ENCODE data around the gene TXNDC8. TPM values are rescaled to one million over a fixed set of nuclear protein-coding genes. Genes with fewer than 3 reads are reported as not detected.
A peak's percentile ranks its signal among the peaks of the same experiment; 100 is the strongest.

Gene TXNDC8
- total RNA-seq, 1 donor = not detected

GRCh38 chr9:110257097-110257841 lies 80.4 kb downstream of the TXNDC8 start:
- no peak for TF ChIP-seq CTCF (IDR thresholded peaks at IDR 0.05; ENCODE audit: insufficient read depth, low read length)
- no peak for DNase-seq (ENCODE audit: low read depth)

GRCh38 chr9:110256380-110257096 lies 81.1 kb downstream of the TXNDC8 start, which contains the start of gene TXN:
TXN (minus strand) TSS chr9:110256507; CDS start chr9:110256435, 72 bp downstream.
- TF ChIP-seq CTCF (IDR thresholded peaks at IDR 0.05; ENCODE audit: insufficient read depth, low read length) = no peak
- H3K4me3 ChIP-seq (ENCODE audit: low read depth, low read length) = peak within 1 kb of the TSS; percentile 88
- peak; percentile 91 for DNase-seq (ENCODE audit: low read depth)

More at GRCh38 chr9:110257097-110257841, 80.4 kb downstream of the TXNDC8 start:
- H3K4me3 ChIP-seq (ENCODE audit: low read depth, low read length) = peak overlapping the region; percentile 88

- peak overlapping the region; percentile 88 for H3K4me3 ChIP-seq (ENCODE audit: low read depth, low read length)
- DNase-seq (ENCODE audit: low read depth) = no peak
- TF ChIP-seq CTCF (IDR thresholded peaks at IDR 0.05; ENCODE audit: insufficient read depth, low read length) = no peak
These were observed 81.9 kb downstream of the TXNDC8 start for GRCh38 chr9:110255463-110256379.

- no peak for TF ChIP-seq CTCF (IDR thresholded peaks at IDR 0.05; ENCODE audit: insufficient read depth, low read length)
- DNase-seq (ENCODE audit: low read depth) = peak; percentile 61
- H3K4me3 ChIP-seq (ENCODE audit: low read depth, low read length) = peak overlapping the region; percentile 88
These were observed 82.6 kb downstream of the TXNDC8 start for GRCh38 chr9:110255034-110255462.

- DNase-seq (ENCODE audit: low read depth) = no peak
- peak overlapping the region; percentile 88 for H3K4me3 ChIP-seq (ENCODE audit: low read depth, low read length)
- no peak for TF ChIP-seq CTCF (IDR thresholded peaks at IDR 0.05; ENCODE audit: insufficient read depth, low read length)
These were observed 83.2 kb downstream of the TXNDC8 start for GRCh38 chr9:110254500-110254899.

Small RNA genes lying within 50 kb of the gene (small RNA-seq; reads per million reads assigned to genes)
- not detected for gene RNU6-1039P

Other genes starting within 250 kb of the TXNDC8 start
- gene C9orf152, start 129.7 kb downstream of the TXNDC8 start, total RNA-seq (ENCODE audit: low replicate concordance) = 0.16 TPM in 1 of 2 replicates, not detected in the other
- gene TXN, start 81.4 kb downstream of the TXNDC8 start, total RNA-seq (ENCODE audit: low replicate concordance) = 316 and 708 TPM in 2 replicates
- gene SVEP1, start 241.9 kb upstream of the TXNDC8 start, total RNA-seq (ENCODE audit: low replicate concordance) = 50.2 and 101 TPM in 2 replicates

Measured in fibroblast of the aortic adventitia (primary cell).